GM18519 (cell line): ENCODE results near the gene CCDC40.

Experiments
- ATAC-seq: cut with Tn5 transposase; IDR thresholded peaks from one replicate; pipeline ENCODE4 v1.9.1; 2021; ENCODE audit warnings: mild to moderate bottlenecking, moderate library complexity; ENCODE audit not compliant: unreplicated experiment, low FRiP score

Gene CCDC40

GRCh38 chr17:80126449-80126715 lies 89.9 kb downstream of the CCDC40 start:
- no peak for ATAC-seq

- ATAC-seq = no peak
Observed at GRCh38 chr17:80129006-80129565, 92.6 kb downstream of the CCDC40 start.

GRCh38 chr17:80130992-80131391 lies 94.5 kb downstream of the CCDC40 start:
- no peak for ATAC-seq

GRCh38 chr17:80132906-80133625 lies 96.6 kb downstream of the CCDC40 start:
- ATAC-seq = no peak

- ATAC-seq = no peak
Observed at GRCh38 chr17:80133626-80133970, 97.2 kb downstream of the CCDC40 start.

- no peak for ATAC-seq
Observed at GRCh38 chr17:80137131-80137530, 100.7 kb downstream of the CCDC40 start.

GRCh38 chr17:80138856-80139426 lies 102.5 kb downstream of the CCDC40 start:
- ATAC-seq = no peak

GRCh38 chr17:80141463-80142165 lies 105.2 kb downstream of the CCDC40 start:
- no peak for ATAC-seq

GRCh38 chr17:80142929-80143328 lies 106.5 kb downstream of the CCDC40 start:
- ATAC-seq = no peak

GRCh38 chr17:80145076-80146075 lies 108.9 kb downstream of the CCDC40 start:
- no peak for ATAC-seq

- ATAC-seq = peak; percentile 24
Observed at GRCh38 chr17:80146121-80147034, 109.9 kb downstream of the CCDC40 start.

- peak; percentile 60 for ATAC-seq
Observed at GRCh38 chr17:80147035-80147822, 110.8 kb downstream of the CCDC40 start, which contains the start of gene EIF4A3. Gene EIF4A3, minus strand, starts transcription at chr17:80147128. Its CDS starts 167 bp downstream, at chr17:80146961.
